ENCODE results near the gene ST6GAL1.

DNA sequence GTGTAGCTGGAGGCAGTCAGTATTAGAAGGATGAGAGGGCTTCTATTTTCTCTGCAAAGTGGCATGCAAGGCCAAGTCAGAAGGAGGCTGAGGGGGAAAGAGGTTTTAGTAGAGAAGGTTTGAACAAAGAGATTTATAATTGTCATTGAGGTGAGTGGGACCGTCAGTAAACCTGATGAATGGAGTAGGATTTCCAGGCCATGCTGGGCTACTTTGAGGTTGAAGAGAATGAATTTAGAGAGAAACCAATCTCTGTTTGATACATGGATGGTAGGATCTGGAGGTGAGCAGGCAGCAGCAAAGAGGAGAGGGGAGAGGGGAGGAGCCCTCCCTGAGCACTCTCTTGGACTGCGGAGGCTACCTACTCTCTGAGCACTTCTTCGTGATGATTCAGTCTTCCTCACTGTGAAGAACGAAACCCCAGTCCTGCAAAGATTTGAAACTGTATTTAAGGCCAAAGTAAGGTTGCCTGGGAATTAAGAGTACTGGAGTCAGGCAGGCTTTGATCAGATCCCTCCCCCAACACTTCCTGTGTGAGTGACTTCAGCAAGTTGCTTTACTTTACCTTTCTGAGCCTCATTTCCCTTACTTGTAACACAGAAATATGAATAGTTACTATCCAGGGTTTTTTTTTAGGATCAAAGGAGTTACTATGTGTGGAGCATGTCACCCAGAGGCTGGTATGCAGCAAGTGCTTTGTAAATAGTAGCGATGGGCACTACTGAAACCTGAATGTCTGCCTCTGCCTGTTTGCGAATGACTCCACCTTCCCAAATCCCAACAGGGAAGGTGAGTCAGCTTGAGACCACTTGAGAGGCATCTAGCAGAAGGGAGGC is 133.2 kb downstream of the ST6GAL1 start:
- TF ChIP-seq, protein P1, sequence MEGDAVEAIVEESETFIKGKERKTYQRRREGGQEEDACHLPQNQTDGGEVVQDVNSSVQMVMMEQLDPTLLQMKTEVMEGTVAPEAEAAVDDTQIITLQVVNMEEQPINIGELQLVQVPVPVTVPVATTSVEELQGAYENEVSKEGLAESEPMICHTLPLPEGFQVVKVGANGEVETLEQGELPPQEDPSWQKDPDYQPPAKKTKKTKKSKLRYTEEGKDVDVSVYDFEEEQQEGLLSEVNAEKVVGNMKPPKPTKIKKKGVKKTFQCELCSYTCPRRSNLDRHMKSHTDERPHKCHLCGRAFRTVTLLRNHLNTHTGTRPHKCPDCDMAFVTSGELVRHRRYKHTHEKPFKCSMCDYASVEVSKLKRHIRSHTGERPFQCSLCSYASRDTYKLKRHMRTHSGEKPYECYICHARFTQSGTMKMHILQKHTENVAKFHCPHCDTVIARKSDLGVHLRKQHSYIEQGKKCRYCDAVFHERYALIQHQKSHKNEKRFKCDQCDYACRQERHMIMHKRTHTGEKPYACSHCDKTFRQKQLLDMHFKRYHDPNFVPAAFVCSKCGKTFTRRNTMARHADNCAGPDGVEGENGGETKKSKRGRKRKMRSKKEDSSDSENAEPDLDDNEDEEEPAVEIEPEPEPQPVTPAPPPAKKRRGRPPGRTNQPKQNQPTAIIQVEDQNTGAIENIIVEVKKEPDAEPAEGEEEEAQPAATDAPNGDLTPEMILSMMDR (IDR thresholded peaks at IDR 0.05; ENCODE audit: insufficient read depth, low read depth, low read length), result no peak
- no peak for TF ChIP-seq EZH2 (IDR thresholded peaks at IDR 0.05; ENCODE audit: insufficient read depth, low read length)

Measured in astrocyte (in vitro differentiated cells and primary cell).